C4-2B (cell line): ENCODE results near the gene SRRT.

ENCODE experiments used
- CTCF ChIP-seq: fragments of 450-650 bp; conservative IDR thresholded peaks from 2 replicates; pipeline ENCODE4 v1.5.1; 2017; ENCODE audit warnings: mild to moderate bottlenecking
- ZFX ChIP-seq: fragments of 450-650 bp; IDR thresholded peaks from 2 replicates; pipeline ENCODE4 v1.6.1; 2017

- TF ChIP-seq CTCF (no peak), ZFX (no peak)
Observed at GRCh38 chr7:100886142-100886935, 11.4 kb downstream of the SRRT start.
